NB4 (cell line): ENCODE data around the gene FARSA.
A peak's percentile ranks its signal among the peaks of the same experiment; 100 is the strongest.

Source experiments
- CTCF ChIP-seq: IDR thresholded peaks from one replicate; pipeline ENCODE4 v1.5.1; 2012; ENCODE audit warnings: low read depth, low read length
- MAX ChIP-seq: IDR thresholded peaks from 2 replicates; pipeline ENCODE4 v1.6.1; 2011; ENCODE audit warnings: low read depth, low read length

- TF ChIP-seq CTCF (peak; percentile 62), MAX (no peak)
Observed at GRCh38 chr19:12884926-12885748, 48.4 kb downstream of the FARSA start.
